GM21515 (cell line): ENCODE measurements around the gene SAMSN1.
"Not testable (repeated sequence)": the region's sequence is repeated elsewhere in the genome, so short reads cannot be mapped to it uniquely, and the experiment has no call there.

Source experiments
- ATAC-seq: cut with Tn5 transposase; IDR thresholded peaks from one replicate; pipeline ENCODE4 v1.9.1; 2021; ENCODE audit not compliant: unreplicated experiment

Gene SAMSN1

DNA sequence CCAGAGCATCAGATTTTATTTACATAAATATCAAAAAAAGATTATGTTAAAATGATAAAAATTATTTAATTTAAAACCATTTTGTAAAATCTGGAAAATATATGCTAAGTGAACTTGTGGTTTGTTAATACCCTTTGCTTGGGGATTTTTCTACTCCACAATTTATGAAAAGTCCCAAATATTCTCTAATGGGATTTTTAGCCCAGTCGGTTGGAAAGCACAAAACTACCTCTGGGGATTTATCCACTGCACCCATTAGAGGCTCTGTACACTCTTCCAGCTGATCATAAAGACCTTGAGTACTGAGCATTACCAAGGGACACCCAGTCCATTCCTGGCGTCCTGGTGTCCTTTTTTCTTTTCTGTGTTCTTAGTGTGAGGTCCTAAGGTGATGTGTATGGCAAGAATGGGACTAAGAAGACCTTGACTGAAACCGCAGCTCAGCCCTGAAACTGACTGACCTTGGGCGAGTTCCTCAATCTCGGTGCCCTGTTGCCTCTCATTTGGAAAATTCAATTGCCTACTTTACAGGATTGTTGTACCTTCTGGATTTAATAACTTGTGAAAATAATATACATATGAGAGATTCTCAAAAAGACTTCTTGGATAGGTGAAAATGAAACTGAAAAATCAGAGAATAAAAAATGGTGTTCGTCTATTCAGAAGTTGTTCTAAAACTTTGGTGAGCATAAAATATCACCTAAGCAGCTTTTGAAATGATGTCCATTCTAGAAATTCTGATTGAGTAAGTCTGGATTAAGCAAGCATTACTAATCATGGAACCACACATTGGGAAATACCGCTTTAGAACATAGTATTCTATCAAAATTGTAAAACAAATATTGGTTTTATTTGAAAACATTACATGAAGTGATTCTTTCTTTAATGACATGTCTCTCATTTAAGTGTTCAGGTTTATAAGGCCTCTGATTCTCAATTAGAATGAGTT, 21.5 kb upstream of the SAMSN1 start:
- peak; percentile 72 for ATAC-seq

DNA sequence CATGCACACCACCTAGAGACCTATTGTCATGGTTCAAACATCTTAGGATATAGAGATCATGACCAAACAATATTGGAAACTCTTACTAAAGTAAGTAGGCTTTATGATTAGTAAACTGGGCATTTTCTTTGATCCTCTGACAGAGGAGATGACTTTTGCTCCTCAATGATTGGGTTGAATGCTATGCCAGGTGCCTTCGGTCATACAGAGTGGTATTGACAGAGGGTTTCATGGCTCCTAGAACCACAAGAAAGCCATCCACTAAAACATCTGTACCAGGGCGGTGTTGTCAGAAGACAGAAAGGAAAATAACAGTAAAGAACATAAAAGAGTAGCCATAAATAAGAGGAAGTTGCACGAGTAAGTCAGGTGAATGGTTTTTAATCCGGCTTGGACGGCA, 20.8 kb upstream of the SAMSN1 start:
- no peak for ATAC-seq

DNA sequence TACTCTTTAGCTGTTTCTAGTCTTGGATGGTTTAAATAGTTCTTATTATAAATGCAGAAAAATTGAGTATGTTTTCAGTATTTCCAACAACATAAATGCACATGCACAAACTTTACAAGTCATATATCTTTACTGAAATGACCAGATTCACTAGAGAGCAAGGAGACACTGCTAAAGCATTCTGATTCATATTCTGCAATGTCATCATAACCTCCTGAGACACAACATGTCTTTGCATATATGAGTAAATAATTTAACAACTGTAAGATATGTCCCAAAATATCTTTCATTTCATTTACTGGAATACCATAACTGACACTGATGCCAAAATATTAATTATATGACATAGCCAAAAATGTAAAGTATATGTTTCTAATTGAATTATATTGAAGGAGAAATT, 16.8 kb upstream of the SAMSN1 start:
- no peak for ATAC-seq

DNA sequence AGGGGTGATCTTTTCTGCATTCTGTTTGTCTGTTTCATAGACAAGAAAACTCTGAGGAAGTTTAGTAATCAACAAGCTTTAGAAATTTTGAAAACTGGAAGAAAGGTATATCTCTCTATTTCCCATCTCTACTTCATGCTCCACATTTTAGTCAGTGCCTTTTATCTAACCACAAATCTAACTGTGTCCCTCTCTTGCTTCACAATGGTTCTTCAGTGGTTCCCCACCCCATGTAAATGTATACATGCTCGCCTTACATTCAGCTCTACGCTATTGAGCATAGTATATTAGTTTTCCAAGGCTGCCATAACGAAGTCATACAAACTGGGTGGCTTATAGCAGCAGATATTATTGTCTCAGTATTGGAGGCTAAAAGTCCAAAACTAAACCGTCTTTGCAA, 14.4 kb upstream of the SAMSN1 start:
- no peak for ATAC-seq

DNA sequence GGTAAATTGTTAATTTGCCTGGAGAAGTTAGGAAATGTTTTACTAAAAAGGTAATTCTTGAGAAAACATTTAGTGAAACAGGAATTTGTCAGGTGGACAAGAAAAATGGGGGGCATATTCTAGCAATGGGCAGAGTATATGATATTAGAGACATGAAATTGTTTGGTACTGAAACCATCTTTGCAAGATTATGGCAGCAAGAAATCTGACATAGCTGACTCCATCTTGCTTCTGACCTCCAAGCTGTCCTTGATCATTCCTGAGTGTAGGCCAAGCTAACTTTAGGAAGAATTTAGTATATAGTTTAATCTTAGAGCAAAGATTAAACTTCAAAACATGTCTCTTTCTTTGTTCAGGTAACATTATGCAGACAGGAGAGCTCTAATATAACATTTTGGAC, 14.0 kb upstream of the SAMSN1 start:
- ATAC-seq = no peak

DNA sequence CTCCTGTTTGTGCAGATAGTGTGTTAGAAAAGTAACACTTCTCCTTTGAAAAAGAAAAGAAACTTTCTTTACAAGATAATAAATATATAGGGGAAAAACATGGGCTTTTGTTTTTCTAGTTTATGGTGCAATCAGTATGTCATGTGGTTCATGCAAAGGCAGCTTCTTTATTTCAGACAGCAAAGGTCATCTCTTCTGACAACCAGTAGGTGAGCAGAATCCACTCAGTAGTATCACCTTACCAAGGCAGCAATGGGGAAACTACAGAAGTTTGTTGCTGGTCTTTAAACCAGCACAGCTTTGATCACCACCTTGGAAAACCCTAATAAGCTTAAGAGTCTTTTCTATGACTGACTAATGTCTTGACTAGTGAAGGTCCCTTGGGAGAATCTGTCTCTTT, 13.0 kb upstream of the SAMSN1 start:
- no peak for ATAC-seq

DNA sequence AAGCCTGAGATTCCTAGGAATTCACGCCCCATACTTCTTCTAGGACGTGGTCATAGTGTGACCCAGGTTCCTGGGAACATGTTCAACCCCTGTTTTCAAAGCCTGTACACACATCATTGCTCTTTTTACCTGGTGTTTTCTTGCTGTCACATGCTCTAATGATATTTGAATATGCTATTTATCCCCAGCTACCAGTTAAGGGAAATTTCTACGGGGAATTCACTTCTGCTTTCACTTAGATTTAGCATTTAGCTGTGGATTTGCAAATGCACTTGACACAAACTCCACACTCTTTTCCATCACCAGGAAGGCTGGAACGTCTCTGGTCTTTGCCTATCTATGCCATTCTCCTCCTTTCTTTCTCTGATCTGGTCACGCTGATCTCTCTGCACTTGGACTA, 11.3 kb upstream of the SAMSN1 start:
- ATAC-seq = no peak

DNA sequence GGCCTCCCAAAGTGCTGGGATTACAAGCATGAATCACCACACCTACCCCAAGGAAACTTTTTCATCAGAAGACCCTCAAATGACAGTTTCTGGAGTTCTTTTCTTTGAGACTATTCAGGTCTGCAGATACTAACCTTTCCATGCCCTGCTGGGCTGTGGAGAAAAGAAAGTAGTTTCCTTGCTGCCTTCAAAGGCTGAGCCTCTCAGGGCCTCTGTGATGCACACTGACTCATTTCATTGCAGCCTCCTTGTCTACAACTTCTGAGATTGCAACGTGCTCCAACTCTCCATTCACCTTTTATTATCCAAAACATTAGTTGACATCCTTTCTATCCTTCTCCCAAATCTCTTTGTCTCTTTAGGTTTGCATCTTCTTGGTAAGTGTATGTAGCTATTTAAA, 8.8 kb upstream of the SAMSN1 start:
- no peak for ATAC-seq

DNA sequence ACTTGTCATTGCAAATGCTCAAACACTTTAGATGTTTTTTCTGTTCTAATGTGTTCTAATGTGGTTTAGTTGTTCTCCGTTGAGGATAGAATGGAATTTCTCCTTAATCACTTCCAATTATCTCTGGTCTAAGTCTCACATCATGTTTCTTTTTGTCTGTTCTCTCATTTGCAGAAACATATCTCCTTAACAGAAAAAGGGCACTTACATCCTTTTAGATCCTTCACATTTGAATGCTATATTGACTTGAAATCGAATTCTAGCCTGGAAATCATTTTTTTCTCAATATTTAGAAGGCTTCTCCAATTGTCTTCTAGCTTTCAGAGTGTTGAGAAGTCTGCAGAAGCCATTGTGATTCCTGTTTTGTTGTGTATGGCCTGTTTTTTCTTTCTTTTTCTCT, 7.3 kb upstream of the SAMSN1 start:
- no peak for ATAC-seq

DNA sequence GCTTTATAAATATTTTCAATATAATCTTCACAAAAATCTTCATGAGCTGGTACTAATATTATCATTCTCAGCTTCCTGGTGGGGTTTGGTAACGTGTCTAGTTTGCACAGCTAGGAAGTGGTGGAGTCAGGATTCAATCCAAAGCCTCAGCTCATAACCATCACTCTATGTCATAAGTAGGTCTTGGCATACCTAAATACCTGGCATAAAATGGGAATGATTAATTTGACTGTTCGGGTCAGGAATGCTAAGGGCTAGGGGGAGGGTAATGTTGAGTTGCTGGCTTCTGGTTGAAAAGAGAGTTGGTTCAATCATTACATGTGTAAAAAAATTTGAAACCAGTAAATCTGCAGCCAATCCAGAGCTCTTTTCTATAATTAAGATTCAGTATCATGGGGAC, 5.6 kb upstream of the SAMSN1 start:
- ATAC-seq = no peak

DNA sequence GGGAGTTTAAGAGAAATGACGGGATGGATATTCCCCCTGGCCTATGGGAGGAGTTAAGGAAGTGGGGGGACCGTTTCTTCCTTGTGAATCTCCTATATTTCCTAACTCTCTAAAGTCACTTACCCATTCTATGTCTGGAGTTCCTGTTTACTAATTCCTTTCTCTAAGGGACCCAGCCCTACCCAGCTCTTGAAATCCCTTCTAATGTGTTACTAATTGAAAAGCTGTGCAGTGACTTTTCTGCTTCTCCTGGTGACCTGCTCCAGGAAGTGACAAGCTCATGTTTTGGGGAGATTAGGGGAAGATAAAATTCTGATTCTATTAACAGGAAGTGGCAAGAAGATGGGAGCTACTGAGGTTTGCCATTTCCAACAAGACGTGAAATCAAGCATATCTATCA, 4.0 kb upstream of the SAMSN1 start:
- ATAC-seq = no peak

DNA sequence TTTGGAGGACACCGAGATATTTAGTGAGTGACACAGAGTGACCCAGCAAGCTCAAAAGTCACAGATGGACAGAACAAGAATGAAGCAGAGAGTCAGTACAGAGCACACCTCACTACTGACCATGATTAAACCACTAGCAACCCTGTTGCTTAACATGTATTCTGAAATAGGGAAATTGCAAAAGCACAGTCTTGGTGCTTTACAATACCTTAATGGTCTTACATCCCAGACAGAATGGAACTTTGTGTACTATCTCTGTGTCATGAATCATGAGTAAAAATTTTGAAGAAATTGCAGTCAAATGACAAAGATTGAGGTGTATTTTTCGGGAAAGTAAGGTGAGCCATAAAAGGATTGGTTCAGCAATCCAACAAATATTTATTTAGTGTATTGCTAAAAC, 2.7 kb upstream of the SAMSN1 start:
- no peak for ATAC-seq

DNA sequence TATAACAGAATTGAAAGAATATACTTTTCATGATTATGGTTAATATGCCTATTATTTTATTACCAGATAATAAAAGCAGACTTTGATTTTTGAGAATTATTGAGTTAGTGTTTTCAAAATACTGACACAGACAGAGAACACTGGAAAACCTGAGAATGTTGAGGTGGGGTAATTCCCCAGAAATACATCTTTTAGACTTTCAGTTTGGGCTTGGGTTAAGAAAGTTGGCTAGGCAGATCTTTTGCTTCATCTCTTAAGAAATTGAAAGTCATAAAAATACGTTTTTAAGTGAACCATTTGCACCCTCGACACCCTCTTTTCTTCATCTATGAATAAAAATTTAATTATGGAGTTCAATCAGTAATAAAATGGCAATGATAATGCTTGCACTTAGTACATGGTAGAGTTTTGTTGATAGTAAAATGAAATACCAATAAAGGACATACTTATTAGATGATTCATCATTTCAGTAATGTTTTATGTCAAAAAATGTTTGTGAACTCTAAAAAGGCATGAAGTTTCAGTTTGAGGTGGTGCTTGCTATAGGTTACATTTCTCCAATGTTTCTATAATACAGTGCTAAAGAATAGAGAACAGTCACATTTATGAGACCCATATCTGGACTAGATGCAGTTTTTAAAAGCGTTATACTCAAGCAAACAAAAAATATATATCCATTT, 1.9 kb upstream of the SAMSN1 start:
- ATAC-seq = no peak

DNA sequence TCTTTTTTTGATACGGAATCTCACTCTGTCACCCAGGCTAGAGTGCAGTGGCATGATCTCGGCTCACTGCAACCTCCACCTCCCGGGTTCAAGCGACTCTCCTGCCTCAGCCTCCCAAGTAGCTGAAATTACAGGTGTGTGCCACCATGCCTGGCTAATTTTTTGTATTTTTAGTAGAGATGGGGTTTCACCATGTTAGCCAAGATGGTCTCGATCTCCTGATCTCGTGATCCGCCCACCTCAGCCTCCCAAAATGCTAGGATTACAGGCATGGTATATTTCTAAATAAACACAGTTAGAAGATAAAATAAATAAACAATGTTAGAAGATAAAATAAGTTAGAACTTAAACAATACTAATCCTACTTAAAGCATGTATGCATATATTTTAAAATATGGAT, 604 bp upstream of the SAMSN1 start:
- not testable (repeated sequence) for ATAC-seq

DNA sequence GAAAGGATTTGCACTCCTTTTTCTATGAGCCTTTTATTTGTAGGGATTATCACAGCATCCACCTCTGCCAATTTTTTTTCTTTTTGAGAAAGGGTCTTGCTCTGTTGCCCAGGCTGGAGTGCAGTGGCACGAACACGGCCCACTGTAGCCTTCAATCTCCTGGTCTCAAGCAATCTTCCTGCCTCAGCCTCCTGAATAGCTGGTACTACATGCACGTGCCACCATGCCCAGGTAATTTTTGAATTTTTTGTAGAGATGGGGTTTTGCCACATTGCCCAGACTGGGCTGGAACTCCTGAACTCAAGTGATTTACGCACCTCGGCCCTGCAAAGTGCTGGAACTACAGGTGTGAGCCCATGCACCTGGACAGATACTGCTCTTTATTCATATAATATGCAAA, 2.1 kb downstream of the SAMSN1 start:
- ATAC-seq = no peak

DNA sequence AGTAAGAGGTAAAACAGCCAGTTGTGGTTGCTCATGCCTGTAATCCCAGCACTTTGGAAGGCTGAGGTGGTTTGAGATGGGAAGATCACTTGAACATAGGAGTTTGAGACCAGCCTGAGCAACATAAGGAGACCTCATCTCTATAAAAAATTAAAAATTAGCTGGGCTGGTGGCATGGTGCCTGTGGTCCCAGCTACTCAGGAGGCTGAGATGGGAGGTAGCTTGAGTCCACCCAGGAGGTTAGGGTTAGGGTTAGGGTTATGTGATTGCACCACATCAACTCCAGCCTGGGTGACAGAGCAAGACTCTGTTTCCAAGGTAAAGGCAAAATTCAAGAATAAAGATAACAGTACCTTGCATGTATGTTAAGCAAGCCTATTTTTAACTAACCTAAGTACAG, 3.5 kb downstream of the SAMSN1 start:
- no peak for ATAC-seq

DNA sequence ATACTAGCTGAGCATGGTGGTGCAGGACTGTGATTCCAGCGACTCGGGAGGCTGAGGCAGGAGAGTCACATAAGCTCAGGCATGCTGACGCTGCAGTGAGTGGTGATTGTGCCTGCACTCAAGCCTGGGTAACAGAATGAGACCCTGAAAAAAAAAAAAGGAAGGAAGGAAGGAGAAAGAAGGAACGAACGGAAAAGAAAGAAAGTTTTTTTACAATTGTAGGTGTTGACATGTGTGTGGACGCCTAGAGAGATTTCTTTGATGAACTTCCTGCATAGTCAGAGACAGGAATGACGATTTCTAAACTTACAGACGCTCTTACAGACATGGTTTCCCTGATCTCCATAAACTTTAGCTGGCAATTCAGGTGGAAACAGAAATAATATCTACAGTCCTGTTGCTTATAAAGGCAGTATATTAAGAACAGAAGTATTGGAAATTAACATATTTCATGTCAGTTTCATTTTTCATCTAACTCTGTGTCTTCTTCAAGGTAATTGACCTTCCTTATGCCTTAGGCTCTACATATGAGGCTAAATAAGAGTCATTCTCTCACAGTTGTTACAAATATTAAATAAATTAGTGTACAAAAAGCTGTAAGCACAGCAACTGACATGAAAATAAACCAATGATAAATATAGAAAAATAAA, 4.1 kb downstream of the SAMSN1 start:
- no peak for ATAC-seq

DNA sequence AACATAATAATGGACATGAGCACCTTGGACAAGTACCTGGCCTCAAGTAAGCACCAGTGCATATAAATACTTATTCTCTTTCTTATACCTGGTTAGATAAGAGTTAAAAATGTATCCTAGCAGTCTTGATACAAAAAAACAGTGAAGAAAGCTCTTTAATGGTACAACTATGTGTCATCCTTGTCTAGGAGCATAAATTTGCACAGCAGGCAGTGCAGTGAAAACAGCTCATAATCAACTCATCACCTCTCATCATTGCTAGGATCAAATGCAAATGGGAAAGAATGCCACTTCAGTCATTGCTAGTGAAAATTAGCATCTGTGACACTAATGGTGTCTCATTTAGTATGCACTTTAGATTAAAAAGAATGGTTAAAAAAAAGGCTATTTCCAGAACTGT, 7.6 kb downstream of the SAMSN1 start:
- no peak for ATAC-seq

DNA sequence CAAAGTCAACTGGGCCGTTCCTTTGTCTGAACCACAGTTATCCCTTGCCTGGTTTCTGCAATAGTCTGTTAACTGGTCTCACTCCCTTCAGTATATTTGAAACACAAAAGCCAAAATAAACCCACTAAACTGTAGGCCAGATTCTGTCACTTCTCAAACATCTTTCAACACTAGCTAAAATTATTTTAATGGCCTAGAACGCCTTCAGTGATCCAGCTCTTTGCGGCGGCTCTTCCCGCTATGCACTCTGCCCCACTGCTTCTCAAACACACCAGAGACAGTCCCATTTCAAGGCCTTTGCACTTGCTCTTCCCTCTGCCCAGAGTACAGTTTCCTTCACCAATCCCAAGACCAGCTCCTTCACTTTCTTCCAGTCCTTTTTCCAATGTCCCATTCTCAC, 9.2 kb downstream of the SAMSN1 start:
- ATAC-seq = no peak

DNA sequence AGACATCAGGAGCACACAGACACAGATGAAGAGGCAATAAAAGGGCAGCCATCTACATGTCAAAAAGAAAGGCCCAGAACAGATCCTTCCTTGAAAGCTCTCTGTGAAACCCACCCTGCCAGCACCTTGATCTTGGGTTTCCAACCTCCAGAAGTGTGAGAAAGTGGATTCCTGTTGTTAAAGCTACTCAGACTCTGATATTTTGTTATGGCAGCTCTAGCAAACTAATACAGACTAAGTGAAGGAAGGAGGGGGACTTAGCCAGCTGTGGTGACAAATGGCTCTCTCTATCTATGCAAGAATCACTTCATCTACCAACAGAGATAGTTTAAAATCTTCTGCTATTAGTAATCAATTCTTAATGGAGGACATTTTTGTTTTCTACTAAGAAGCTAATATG, 10.4 kb downstream of the SAMSN1 start:
- ATAC-seq = no peak

DNA sequence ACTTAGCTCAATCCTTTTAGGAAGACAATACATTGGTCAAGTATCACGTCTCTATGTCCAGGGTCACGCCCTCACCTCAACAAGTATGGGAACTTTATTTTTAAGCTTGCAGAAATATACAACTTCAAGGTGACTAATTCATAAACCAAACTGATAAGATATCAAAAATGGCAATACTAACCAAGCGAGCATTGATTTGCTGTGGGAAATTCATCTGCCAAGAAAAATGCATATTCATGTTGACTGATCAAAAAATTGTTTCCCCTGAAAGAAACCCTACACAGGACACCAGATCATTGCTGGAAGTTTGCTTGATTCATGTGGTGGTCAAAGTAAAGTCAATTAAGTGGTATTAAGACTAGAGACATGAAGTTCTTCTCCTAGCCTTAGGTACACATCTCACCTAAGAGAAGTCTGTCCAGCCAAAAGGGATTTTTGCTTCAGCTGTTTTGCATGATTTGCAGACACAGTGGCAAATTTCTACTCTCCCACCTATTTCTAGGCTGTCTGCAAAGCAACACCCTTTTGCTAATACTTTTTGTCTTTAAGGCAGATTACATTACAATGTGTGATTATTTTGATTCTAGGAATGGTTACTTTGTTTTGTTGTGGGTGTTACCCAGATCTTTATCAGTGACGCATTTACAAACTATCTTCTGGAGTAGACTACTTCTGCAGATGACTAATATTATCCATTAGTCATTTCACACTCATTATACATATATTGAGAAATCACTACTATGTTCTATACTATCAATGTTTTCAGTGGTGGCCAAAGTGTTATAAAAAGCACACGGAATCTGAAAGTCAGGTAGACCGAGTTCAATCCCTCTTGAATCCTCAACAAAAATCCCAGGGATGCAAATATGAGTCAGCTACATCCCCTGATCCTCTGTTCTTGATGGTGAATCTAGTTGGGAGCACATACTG, 12.4 kb downstream of the SAMSN1 start:
- ATAC-seq = peak; percentile 79
